ENCODE results near the gene GJA10. TPM values are rescaled to one million over a fixed set of nuclear protein-coding genes. Genes with fewer than 3 reads are reported as not detected.
"Not testable (repeated sequence)": the region's sequence is repeated elsewhere in the genome, so short reads cannot be mapped to it uniquely, and the experiment has no call there.

The GJA10 gene
- total RNA-seq, 2 experiments from 2014 or later, result not detected

- intact Hi-C loops (cut with micrococcal nuclease; ENCODE audit: unreplicated experiment); H3K4me3 ChIP-seq (ENCODE audit: low read depth, low read length, poor library complexity, severe bottlenecking); H3K27ac ChIP-seq (ENCODE audit: low read depth, low read length, poor library complexity, severe bottlenecking); H3K36me3 ChIP-seq (ENCODE audit: insufficient read depth, low read length); H3K4me1 ChIP-seq (ENCODE audit: insufficient read depth, low read length, poor library complexity, severe bottlenecking); BruUV-seq (replicated peaks); H2AFZ ChIP-seq (ENCODE audit: low read length); DNase-seq (ENCODE audit: low spot score); H3K9me3 ChIP-seq (ENCODE audit: low read length); H3K79me2 ChIP-seq (ENCODE audit: insufficient read depth, low read depth, low read length); CTCF ChIA-PET (ENCODE audit: unreplicated experiment); H4K20me1 ChIP-seq (ENCODE audit: insufficient read depth, low read length); H3K4me2 ChIP-seq (ENCODE audit: low read length); H3K9me2 ChIP-seq (ENCODE audit: insufficient read depth, low read length): not testable (repeated sequence)
- TF ChIP-seq CTCF (conservative IDR thresholded peaks at IDR 0.05; ENCODE audit: low read length), result peak; percentile 65
- POLR2A ChIA-PET, result interaction anchor here (0.6 kb wide), 2 partner anchors 35 to 717 kb away, joined by 3 read pairs; no protein-coding TSS in a partner anchor
Observed at GRCh38 chr6:89892577-89892976, 1.7 kb upstream of the GJA10 start.

DNA sequence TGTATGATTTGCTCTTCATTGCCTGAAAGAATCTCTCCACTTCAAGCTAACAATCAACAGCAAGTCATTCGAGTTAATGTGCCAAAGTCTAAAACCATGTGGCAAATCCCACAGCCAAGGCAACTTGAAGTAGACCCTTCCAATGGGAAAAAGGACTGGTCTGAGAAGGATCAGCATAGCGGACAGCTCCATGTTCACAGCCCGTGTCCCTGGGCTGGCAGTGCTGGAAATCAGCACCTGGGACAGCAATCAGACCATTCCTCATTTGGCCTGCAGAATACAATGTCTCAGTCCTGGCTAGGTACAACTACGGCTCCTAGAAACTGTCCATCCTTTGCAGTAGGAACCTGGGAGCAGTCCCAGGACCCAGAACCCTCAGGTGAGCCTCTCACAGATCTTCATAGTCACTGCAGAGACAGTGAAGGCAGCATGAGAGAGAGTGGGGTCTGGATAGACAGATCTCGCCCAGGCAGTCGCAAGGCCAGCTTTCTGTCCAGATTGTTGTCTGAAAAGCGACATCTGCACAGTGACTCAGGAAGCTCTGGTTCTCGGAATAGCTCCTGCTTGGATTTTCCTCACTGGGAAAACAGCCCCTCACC, 1.1 kb downstream of the GJA10 start:
- Histone ChIP-seq H3K4me2 (ENCODE audit: low read length) (no peak overlapping the region), H3K9me3 (ENCODE audit: low read length) (no peaks in the 10 kb centered on the region), H3K27ac (ENCODE audit: low read depth, low read length, poor library complexity, severe bottlenecking) (no peak overlapping the region), H3K4me1 (ENCODE audit: insufficient read depth, low read length, poor library complexity, severe bottlenecking) (no peaks in the 10 kb centered on the region), H3K36me3 (ENCODE audit: insufficient read depth, low read length) (no peaks in the 10 kb centered on the region), H4K20me1 (ENCODE audit: insufficient read depth, low read length) (no peaks in the 10 kb centered on the region), H2AFZ (ENCODE audit: low read length) (no peak overlapping the region), H3K9me2 (ENCODE audit: insufficient read depth, low read length) (no peaks in the 10 kb centered on the region), H3K79me2 (ENCODE audit: insufficient read depth, low read depth, low read length) (no peaks in the 10 kb centered on the region), H3K4me3 (ENCODE audit: low read depth, low read length, poor library complexity, severe bottlenecking) (no peak overlapping the region)
- ChIA-PET CTCF (ENCODE audit: unreplicated experiment) (no interaction called here), POLR2A (no interaction called here)
- intact Hi-C loops (cut with micrococcal nuclease; ENCODE audit: unreplicated experiment), result no loop called here
- TF ChIP-seq EZH2phosphoT487 (IDR thresholded peaks at IDR 0.05; ENCODE audit: borderline replicate concordance, low read depth, low read length) (no peak), CTCF (conservative IDR thresholded peaks at IDR 0.05; ENCODE audit: low read length) (no peak)
- BruUV-seq (replicated peaks), result no TSS peak
- DNase-seq (ENCODE audit: low spot score), result no peak

- H3K4me1 ChIP-seq (ENCODE audit: insufficient read depth, low read length, poor library complexity, severe bottlenecking); H3K27ac ChIP-seq (ENCODE audit: low read depth, low read length, poor library complexity, severe bottlenecking); CTCF ChIA-PET (ENCODE audit: unreplicated experiment); H4K20me1 ChIP-seq (ENCODE audit: insufficient read depth, low read length); H3K9me2 ChIP-seq (ENCODE audit: insufficient read depth, low read length); H2AFZ ChIP-seq (ENCODE audit: low read length); H3K4me3 ChIP-seq (ENCODE audit: low read depth, low read length, poor library complexity, severe bottlenecking); H3K36me3 ChIP-seq (ENCODE audit: insufficient read depth, low read length); intact Hi-C loops (cut with micrococcal nuclease; ENCODE audit: unreplicated experiment); H3K79me2 ChIP-seq (ENCODE audit: insufficient read depth, low read depth, low read length); H3K4me2 ChIP-seq (ENCODE audit: low read length); BruUV-seq (replicated peaks); H3K9me3 ChIP-seq (ENCODE audit: low read length); DNase-seq (ENCODE audit: low spot score): not testable (repeated sequence)
- POLR2A ChIA-PET, result interaction anchor here (0.6 kb wide), 1 partner anchor 194 kb away, joined by 3 read pairs; no protein-coding TSS in a partner anchor
Observed at GRCh38 chr6:89910001-89910901, 16.0 kb downstream of the GJA10 start.
